ENCODE data around the gene ADAM19. TPM values are rescaled to one million over a fixed set of nuclear protein-coding genes. Genes with fewer than 3 reads are reported as not detected.

ADAM19 gene
- polyA plus RNA-seq, 1 of the 3 experiments (the other 2 are of a cell fraction): 46.9 TPM

DNA sequence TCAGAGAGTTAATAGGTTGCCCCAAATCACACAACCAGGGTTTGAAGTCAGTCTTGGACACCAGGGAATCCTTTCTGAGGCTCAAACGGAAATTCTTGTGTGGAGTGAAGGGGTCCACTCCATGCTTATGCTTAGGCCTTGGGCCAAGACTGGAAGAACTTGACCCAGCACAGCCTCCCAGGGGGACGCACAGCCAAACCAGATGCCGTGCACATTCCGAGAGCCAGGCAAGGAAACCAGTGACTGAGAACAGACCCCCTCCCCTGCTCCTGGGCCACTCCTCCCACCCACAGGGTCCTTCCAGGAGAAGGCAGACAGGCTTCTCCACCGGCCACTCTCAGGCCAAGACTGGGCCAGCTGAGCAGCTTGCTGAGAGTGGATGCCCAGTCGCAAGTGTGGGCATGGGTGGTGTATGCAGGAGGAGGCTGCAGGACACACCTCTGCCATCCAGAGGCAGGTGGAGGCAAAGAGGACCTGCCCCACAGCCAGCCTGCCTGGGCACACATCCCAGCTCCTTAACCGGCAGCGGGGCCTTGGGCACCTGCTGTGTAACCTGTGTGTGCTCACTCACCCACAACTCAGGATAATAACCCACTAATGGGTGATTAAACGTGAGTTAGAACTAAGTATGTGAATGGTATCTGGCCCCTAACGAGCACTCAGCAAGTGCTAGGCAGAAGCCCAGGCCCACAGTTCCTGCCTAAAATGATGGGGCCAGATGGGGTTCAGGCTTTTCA, 77.5 kb downstream of the ADAM19 start:
- WGBS (ENCODE audit: low lambda C conversion rate): 79% methylated on average over 3 of the region's 10 CpGs

GRCh38 chr5:157496864-157497263, 78.7 kb downstream of the ADAM19 start:
- no peak overlapping the region for H2AFZ ChIP-seq (ENCODE audit: low read depth)
- H3K4me3 ChIP-seq (ENCODE audit: low read depth in 2 of 2, low read length in 1 of 2): no peak overlapping the region
- H3K4me2 ChIP-seq: no peak overlapping the region
- H3K27me3 ChIP-seq (ENCODE audit: insufficient read depth): no peaks in the 10 kb centered on the region
- peaks cover 0 to 14% of the 10 kb centered on the region in 2 experiments; a peak in 1 of 4 replicates for H3K4me1 ChIP-seq (ENCODE audit: control insufficient read depth in 1 of 2, insufficient read depth in 2 of 2, low read depth in 1 of 2, low read length in 1 of 2)
- ChIA-PET CTCF (interaction anchor here (1.3 to 1.5 kb wide), 2 partner anchors 11 to 20 kb away, joined by 3 to 5 read pairs; no protein-coding TSS in a partner anchor), POLR2A (no interaction called here)
- H3K9me3 ChIP-seq: no peaks in the 10 kb centered on the region
- H4K20me1 ChIP-seq (ENCODE audit: insufficient read depth): no peaks in the 10 kb centered on the region
- 96% methylated on average over 8 of the region's 8 CpGs for WGBS (ENCODE audit: low lambda C conversion rate)
- peaks cover 17% of the 10 kb centered on the region for H3F3A ChIP-seq (replicated peaks; ENCODE audit: insufficient read depth)
- peaks cover 31% of the 10 kb centered on the region for H3K79me2 ChIP-seq (ENCODE audit: insufficient read depth)
- no peaks in the 10 kb centered on the region for H3K9me2 ChIP-seq
- TF ChIP-seq, protein P1, sequence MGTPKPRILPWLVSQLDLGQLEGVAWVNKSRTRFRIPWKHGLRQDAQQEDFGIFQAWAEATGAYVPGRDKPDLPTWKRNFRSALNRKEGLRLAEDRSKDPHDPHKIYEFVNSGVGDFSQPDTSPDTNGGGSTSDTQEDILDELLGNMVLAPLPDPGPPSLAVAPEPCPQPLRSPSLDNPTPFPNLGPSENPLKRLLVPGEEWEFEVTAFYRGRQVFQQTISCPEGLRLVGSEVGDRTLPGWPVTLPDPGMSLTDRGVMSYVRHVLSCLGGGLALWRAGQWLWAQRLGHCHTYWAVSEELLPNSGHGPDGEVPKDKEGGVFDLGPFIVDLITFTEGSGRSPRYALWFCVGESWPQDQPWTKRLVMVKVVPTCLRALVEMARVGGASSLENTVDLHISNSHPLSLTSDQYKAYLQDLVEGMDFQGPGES (IDR thresholded peaks at IDR 0.05; ENCODE audit: low read depth, low read length): no peak
- TF ChIP-seq GATA2 (CRISPR knock-in tag; IDR thresholded peaks at IDR 0.05): no peak
- no peak for TF ChIP-seq MXI1 (IDR thresholded peaks at IDR 0.05; ENCODE audit: low read depth, low read length)
- TF ChIP-seq GABPA (IDR thresholded peaks at IDR 0.05; ENCODE audit: low read depth): no peak
- no peak for TF ChIP-seq JUND (IDR thresholded peaks at IDR 0.05)
- TF ChIP-seq YY1 (IDR thresholded peaks at IDR 0.05; ENCODE audit: low read depth): no peak
- no peak for TF ChIP-seq TCF12 (IDR thresholded peaks at IDR 0.05)
- TF ChIP-seq EZH2phosphoT487 (IDR thresholded peaks at IDR 0.05; ENCODE audit: borderline replicate concordance, low read depth): no peak
- no peak for TF ChIP-seq SMC3 (IDR thresholded peaks at IDR 0.05; ENCODE audit: low read depth, low read length)
- TF ChIP-seq FOSL2 (IDR thresholded peaks at IDR 0.05; ENCODE audit: borderline replicate concordance, low read depth): no peak
- no peak for TF ChIP-seq RAD21 (IDR thresholded peaks at IDR 0.05; ENCODE audit: low read length)
- TF ChIP-seq CTCF (IDR thresholded peaks at IDR 0.05): no peak
- H3K27ac ChIP-seq (ENCODE audit: low read depth in 2 of 2, low read length in 1 of 2): no peak overlapping the region
- H3K36me3 ChIP-seq (replicated peaks in 1 of 2; ENCODE audit: control insufficient read depth in 1 of 2, insufficient read depth in 2 of 2, low read length in 1 of 2): peaks cover 33 to 82% of the 10 kb centered on the region in 2 experiments
- no peak for DNase-seq
- no peak overlapping the region for H3K9ac ChIP-seq

More for the DNA sequence above, 77.5 kb downstream of the ADAM19 start:
- H3K79me2 ChIP-seq (ENCODE audit: insufficient read depth): peaks cover 43% of the 10 kb centered on the region
- TF ChIP-seq MXI1 (IDR thresholded peaks at IDR 0.05; ENCODE audit: low read depth, low read length): no peak
- H3K4me2 ChIP-seq: no peak overlapping the region
- peaks cover 11% of the 10 kb centered on the region for H3F3A ChIP-seq (replicated peaks; ENCODE audit: insufficient read depth)
- no peaks in the 10 kb centered on the region for H3K9me2 ChIP-seq
- POLR2A ChIA-PET: no interaction called here
- no peak overlapping the region for H3K9ac ChIP-seq
- no peak overlapping the region for H3K4me3 ChIP-seq (ENCODE audit: low read depth in 2 of 2, low read length in 1 of 2)
- no peaks in the 10 kb centered on the region for H3K9me3 ChIP-seq
- peaks cover 0 to 14% of the 10 kb centered on the region in 2 experiments; a peak in 1 of 4 replicates for H3K4me1 ChIP-seq (ENCODE audit: control insufficient read depth in 1 of 2, insufficient read depth in 2 of 2, low read depth in 1 of 2, low read length in 1 of 2)
- no peaks in the 10 kb centered on the region for H3K27me3 ChIP-seq (ENCODE audit: insufficient read depth)
- peak; percentile 29 for DNase-seq
- peaks cover 36 to 83% of the 10 kb centered on the region in 2 experiments for H3K36me3 ChIP-seq (replicated peaks in 1 of 2; ENCODE audit: control insufficient read depth in 1 of 2, insufficient read depth in 2 of 2, low read length in 1 of 2)
- CTCF ChIA-PET: interaction anchor here (1.3 kb wide), 1 partner anchor 21 kb away, joined by 5 read pairs; no protein-coding TSS in a partner anchor
- no peaks in the 10 kb centered on the region; the same call in 1 of the 2 replicates for H4K20me1 ChIP-seq (ENCODE audit: insufficient read depth)
- no peak overlapping the region for H2AFZ ChIP-seq (ENCODE audit: low read depth)
- H3K27ac ChIP-seq (ENCODE audit: low read depth in 2 of 2, low read length in 1 of 2): no peak overlapping the region

All from SK-N-SH (cell line).